Fibroblast of lung (primary cell): ENCODE results near the gene FGR.

Source experiments
- EZH2 ChIP-seq: IDR thresholded peaks from 2 replicates; pipeline ENCODE4 v1.5.1; 2012; ENCODE audit warnings: low read length, control low read depth, mild to moderate bottlenecking; ENCODE audit errors: missing control alignments
- TF ChIP-seq, protein P1 (sequence below), 2 donors: IDR thresholded peaks in 1 of 2; conservative IDR thresholded peaks in 1 of 2; 1 replicate in 1 of 2; 2 replicates in 1 of 2; pipeline ENCODE4 v1.5.1; 2011 to 2012; ENCODE audit warnings: low read length in 2 of 2, control low read depth in 1 of 2, inconsistent platforms in 1 of 2, low read depth in 1 of 2, mild to moderate bottlenecking in 1 of 2

- TF ChIP-seq, protein P1, sequence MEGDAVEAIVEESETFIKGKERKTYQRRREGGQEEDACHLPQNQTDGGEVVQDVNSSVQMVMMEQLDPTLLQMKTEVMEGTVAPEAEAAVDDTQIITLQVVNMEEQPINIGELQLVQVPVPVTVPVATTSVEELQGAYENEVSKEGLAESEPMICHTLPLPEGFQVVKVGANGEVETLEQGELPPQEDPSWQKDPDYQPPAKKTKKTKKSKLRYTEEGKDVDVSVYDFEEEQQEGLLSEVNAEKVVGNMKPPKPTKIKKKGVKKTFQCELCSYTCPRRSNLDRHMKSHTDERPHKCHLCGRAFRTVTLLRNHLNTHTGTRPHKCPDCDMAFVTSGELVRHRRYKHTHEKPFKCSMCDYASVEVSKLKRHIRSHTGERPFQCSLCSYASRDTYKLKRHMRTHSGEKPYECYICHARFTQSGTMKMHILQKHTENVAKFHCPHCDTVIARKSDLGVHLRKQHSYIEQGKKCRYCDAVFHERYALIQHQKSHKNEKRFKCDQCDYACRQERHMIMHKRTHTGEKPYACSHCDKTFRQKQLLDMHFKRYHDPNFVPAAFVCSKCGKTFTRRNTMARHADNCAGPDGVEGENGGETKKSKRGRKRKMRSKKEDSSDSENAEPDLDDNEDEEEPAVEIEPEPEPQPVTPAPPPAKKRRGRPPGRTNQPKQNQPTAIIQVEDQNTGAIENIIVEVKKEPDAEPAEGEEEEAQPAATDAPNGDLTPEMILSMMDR (conservative IDR thresholded peaks at IDR 0.05 in 1 of 2, IDR thresholded peaks at IDR 0.05 in 1 of 2; ENCODE audit: low read depth in 1 of 2, low read length in 2 of 2) = no peak
- no peak for TF ChIP-seq EZH2
Observed at GRCh38 chr1:27656157-27656893, 21.3 kb upstream of the FGR start.
